Liver (tissue), 9 donors: ENCODE measurements around the gene ABL1. TPM values are rescaled to one million over a fixed set of nuclear protein-coding genes. Genes with fewer than 3 reads are reported as not detected.

ENCODE experiments used
- DNase-seq: peaks from one replicate; pipeline ENCODE4 v3.0.0-alpha.2; 2017; ENCODE audit warnings: low spot score
- H3K27ac ChIP-seq, 2 donors: one replicate each; pipeline ENCODE4 v1.7.0; 2013; ENCODE audit warnings: inconsistent platforms in 2 of 2, low read length in 2 of 2, control low read depth in 1 of 2, low read depth in 1 of 2, mild to moderate bottlenecking in 1 of 2
- H3K27me3 ChIP-seq, 4 donors: one replicate each; pipeline versions ENCODE4 v1.6.1 to v1.7.0; 2013; ENCODE audit warnings: low read length in 3 of 4, inconsistent platforms in 1 of 4, mild to moderate bottlenecking in 1 of 4, moderate library complexity in 1 of 4; ENCODE audit not compliant: control insufficient read depth in 4 of 4, insufficient read depth in 4 of 4
- H3K36me3 ChIP-seq, 4 donors: one replicate each; pipeline versions ENCODE4 v1.6.1 to v1.7.0; 2013; ENCODE audit warnings: low read length in 3 of 4, mild to moderate bottlenecking in 3 of 4, low read depth in 1 of 4, moderate library complexity in 1 of 4; ENCODE audit not compliant: control insufficient read depth in 4 of 4, insufficient read depth in 3 of 4
- H3K4me1 ChIP-seq, 4 donors: one replicate each; pipeline versions ENCODE4 v1.6.1 to v1.7.0; 2013; ENCODE audit warnings: low read length in 3 of 4, mild to moderate bottlenecking in 3 of 4, moderate library complexity in 1 of 4; ENCODE audit not compliant: control insufficient read depth in 4 of 4, insufficient read depth in 4 of 4
- H3K4me3 ChIP-seq, 3 donors: one replicate each; pipeline versions ENCODE4 v1.6.1 to v1.7.0; 2013; ENCODE audit warnings: low read length in 3 of 3, control low read depth in 1 of 3, low read depth in 1 of 3, mild to moderate bottlenecking in 1 of 3
- H3K9ac ChIP-seq, 2 donors: one replicate each; pipeline ENCODE4 v1.7.0; 2013; ENCODE audit warnings: low read length in 2 of 2, mild to moderate bottlenecking in 2 of 2, moderate library complexity in 2 of 2, control low read depth in 1 of 2, low read depth in 1 of 2
- H3K9me3 ChIP-seq, 4 donors: one replicate each; pipeline versions ENCODE4 v1.6.1 to v1.7.0; 2013; ENCODE audit warnings: low read length in 3 of 4; ENCODE audit not compliant: control insufficient read depth in 4 of 4
- EGR1 ChIP-seq, 2 donors: IDR thresholded peaks; 2 replicates each; pipeline ENCODE4 v1.6.1; 2016 to 2018; ENCODE audit warnings: antibody characterized with exemption in 2 of 2, low read depth in 2 of 2
- JUND ChIP-seq, 2 donors: IDR thresholded peaks; 2 replicates each; pipeline ENCODE4 v1.6.1; 2016; ENCODE audit warnings: antibody characterized with exemption in 2 of 2
- NR2F2 ChIP-seq: IDR thresholded peaks from 2 replicates; pipeline ENCODE4 v1.6.1; 2016; ENCODE audit warnings: antibody characterized with exemption
- RXRA ChIP-seq, 2 donors: IDR thresholded peaks; 2 replicates each; pipeline ENCODE4 v1.6.1; 2017 to 2018; ENCODE audit warnings: antibody characterized with exemption in 2 of 2, mild to moderate bottlenecking in 1 of 2
- SP1 ChIP-seq: IDR thresholded peaks from 2 replicates; pipeline ENCODE4 v1.6.1; 2018; ENCODE audit warnings: antibody characterized with exemption, mild to moderate bottlenecking
- TAF1 ChIP-seq: conservative IDR thresholded peaks from 2 replicates; pipeline ENCODE4 v1.6.1; 2016; ENCODE audit warnings: antibody characterized with exemption, mild to moderate bottlenecking
- WGBS: extraction: QIAGEN DNeasy Blood & Tissue Kit; methylation state at CpG from one replicate; pipeline ENCODE4 v1.1.7; 2013; 5-methylcytosine and 5-hydroxymethylcytosine counted together
- polyA plus RNA-seq, 2 donors: library from polyadenylated mRNA; stranded (reverse) in 1 of 2; unstranded in 1 of 2; fragments of 200-250 nt in 1 of 2; fragments of >200 nt in 1 of 2; fragmentation: Nextera tagmentation in 1 of 2; extraction: Ambion mirVana in 1 of 2; gene quantifications; one replicate each; pipeline versions ENCODE4 v1.2.1 to v1.2.3, GENCODE V29; 2013 to 2015
- total RNA-seq, 2 donors: library from RNA; depleted of rRNA; stranded (reverse); fragments of >200 nt; gene quantifications; one replicate each; pipeline ENCODE4 v1.2.3, GENCODE V29; 2014
- TF ChIP-seq, protein P1 (sequence below): IDR thresholded peaks from 2 replicates; pipeline ENCODE4 v1.6.1; 2016; ENCODE audit warnings: antibody characterized with exemption, mild to moderate bottlenecking
- TF ChIP-seq, protein P2 (sequence below): IDR thresholded peaks from 2 replicates; pipeline ENCODE4 v1.6.1; 2016; ENCODE audit warnings: antibody characterized with exemption
- TF ChIP-seq, protein P3 (sequence below): IDR thresholded peaks from 2 replicates; pipeline ENCODE4 v1.6.1; 2016; ENCODE audit warnings: antibody characterized with exemption
- TF ChIP-seq, protein P4 (sequence below): fragments of 150-350 bp; IDR thresholded peaks from 2 replicates; pipeline ENCODE4 v1.5.1; 2017; ENCODE audit warnings: improper control_type of control experiment, low read depth, low read length; ENCODE audit not compliant: missing input control
- donor health status: healthy.
- donor health status: healthy.
- donor health status: healthy.
- donor health status: healthy.
- donor health status: healthy.

ABL1 gene
- total and polyA plus RNA-seq, 4 donors, result 4.2 to 14.2 (median 10.9) TPM

DNA sequence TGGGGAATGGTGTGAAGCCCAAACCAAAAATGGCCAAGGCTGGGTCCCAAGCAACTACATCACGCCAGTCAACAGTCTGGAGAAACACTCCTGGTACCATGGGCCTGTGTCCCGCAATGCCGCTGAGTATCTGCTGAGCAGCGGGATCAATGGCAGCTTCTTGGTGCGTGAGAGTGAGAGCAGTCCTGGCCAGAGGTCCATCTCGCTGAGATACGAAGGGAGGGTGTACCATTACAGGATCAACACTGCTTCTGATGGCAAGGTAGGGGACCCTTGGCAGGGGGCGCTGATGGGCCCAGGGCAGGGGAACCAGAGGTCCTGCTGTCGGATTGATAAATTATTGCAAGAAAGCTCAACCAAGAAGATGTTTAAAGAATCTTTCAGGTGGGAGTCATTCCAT lies 19.8 kb downstream of the ABL1 start:
- no peak for DNase-seq
- TF ChIP-seq, protein P1, sequence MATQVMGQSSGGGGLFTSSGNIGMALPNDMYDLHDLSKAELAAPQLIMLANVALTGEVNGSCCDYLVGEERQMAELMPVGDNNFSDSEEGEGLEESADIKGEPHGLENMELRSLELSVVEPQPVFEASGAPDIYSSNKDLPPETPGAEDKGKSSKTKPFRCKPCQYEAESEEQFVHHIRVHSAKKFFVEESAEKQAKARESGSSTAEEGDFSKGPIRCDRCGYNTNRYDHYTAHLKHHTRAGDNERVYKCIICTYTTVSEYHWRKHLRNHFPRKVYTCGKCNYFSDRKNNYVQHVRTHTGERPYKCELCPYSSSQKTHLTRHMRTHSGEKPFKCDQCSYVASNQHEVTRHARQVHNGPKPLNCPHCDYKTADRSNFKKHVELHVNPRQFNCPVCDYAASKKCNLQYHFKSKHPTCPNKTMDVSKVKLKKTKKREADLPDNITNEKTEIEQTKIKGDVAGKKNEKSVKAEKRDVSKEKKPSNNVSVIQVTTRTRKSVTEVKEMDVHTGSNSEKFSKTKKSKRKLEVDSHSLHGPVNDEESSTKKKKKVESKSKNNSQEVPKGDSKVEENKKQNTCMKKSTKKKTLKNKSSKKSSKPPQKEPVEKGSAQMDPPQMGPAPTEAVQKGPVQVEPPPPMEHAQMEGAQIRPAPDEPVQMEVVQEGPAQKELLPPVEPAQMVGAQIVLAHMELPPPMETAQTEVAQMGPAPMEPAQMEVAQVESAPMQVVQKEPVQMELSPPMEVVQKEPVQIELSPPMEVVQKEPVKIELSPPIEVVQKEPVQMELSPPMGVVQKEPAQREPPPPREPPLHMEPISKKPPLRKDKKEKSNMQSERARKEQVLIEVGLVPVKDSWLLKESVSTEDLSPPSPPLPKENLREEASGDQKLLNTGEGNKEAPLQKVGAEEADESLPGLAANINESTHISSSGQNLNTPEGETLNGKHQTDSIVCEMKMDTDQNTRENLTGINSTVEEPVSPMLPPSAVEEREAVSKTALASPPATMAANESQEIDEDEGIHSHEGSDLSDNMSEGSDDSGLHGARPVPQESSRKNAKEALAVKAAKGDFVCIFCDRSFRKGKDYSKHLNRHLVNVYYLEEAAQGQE, result no peak
- TF ChIP-seq, protein P2, sequence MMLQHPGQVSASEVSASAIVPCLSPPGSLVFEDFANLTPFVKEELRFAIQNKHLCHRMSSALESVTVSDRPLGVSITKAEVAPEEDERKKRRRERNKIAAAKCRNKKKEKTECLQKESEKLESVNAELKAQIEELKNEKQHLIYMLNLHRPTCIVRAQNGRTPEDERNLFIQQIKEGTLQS, result no peak
- TF ChIP-seq NR2F2 (no peak), JUND (IDR thresholded peaks at IDR 0.05) (no peak), SP1 (no peak)
- TF ChIP-seq, protein P3, sequence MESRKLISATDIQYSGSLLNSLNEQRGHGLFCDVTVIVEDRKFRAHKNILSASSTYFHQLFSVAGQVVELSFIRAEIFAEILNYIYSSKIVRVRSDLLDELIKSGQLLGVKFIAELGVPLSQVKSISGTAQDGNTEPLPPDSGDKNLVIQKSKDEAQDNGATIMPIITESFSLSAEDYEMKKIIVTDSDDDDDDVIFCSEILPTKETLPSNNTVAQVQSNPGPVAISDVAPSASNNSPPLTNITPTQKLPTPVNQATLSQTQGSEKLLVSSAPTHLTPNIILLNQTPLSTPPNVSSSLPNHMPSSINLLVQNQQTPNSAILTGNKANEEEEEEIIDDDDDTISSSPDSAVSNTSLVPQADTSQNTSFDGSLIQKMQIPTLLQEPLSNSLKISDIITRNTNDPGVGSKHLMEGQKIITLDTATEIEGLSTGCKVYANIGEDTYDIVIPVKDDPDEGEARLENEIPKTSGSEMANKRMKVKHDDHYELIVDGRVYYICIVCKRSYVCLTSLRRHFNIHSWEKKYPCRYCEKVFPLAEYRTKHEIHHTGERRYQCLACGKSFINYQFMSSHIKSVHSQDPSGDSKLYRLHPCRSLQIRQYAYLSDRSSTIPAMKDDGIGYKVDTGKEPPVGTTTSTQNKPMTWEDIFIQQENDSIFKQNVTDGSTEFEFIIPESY, result no peak
- Histone ChIP-seq H3K27me3 (no peaks in the 10 kb centered on the region), H3K9ac (no peak overlapping the region), H3K36me3 (peaks cover 3 to 19% (median 12%) of the 10 kb centered on the region in 4 donors), H3K27ac (no peak overlapping the region), H3K4me1 (no peaks in the 10 kb centered on the region), H3K4me3 (no peak overlapping the region), H3K9me3 (no peaks in the 10 kb centered on the region)
- WGBS, result 97% methylated on average over 9 of the region's 9 CpGs

DNA sequence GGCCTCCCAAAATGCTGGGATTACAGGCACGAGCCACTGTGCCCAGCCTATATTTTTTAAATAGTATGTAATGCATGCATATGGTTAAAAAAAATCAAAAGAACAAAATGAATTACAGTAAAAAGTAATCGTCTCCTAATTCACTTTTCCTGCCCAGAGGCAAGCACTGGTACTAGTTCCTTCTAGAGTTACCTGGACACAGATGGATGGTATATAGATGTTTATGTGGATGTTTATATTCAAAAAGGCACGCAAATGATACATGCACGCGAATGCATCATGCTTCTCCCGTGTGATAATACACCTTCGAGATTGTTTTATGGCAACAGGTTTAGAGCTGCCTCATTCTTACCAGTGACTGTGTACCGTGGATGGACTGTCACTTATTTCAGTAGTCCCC lies 21.4 kb downstream of the ABL1 start:
- Histone ChIP-seq H3K4me3 (no peak overlapping the region), H3K27me3 (no peaks in the 10 kb centered on the region), H3K9ac (no peak overlapping the region), H3K27ac (no peak overlapping the region), H3K36me3 (peaks cover 3 to 19% (median 15%) of the 10 kb centered on the region in 4 donors), H3K9me3 (no peaks in the 10 kb centered on the region), H3K4me1 (no peaks in the 10 kb centered on the region)
- TF ChIP-seq, protein P2, result no peak
- no peak for DNase-seq
- 88% methylated on average over 8 of the region's 8 CpGs for WGBS

DNA sequence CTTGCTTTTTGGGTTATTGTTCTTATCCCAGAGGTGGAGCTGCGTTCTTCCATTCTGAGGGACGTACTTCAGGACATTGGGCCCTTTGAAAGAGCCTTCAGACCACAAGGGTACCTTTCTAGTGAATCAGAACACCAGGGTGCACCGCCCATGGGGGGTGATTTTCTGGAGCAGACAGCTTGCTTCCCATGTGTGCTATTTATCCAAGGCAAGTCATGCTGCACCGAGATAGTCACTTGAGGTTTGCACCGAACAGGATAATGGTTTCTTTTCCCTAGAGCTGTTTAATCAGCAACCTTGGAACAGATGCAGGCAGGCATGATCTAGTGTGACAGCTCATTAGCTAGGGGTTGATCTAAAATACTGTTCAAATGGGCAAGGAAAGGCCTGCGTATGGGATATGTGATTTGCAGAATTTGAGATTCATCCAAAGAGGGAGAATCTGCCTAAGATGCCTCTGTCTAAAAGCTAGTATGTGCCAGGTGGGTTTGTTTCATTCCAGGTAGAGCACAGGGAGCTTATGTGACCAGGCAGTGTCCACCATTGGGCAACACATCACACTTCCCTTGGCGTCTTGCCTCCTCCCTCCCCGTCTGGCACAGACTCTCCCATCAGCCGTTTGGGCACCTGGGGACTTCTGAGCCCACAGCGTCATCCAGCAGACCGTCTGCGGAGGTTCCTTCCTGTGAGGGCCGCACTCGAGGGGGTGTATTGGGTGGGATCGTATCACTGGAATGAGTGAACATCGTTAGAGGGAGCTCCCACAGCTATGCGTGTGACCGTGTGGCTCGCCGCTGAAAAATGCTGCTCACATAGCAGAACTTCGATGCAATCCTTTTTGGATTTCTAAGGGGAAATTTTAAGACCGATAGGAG lies 23.0 kb downstream of the ABL1 start:
- Histone ChIP-seq H3K9me3 (no peaks in the 10 kb centered on the region), H3K27me3 (no peaks in the 10 kb centered on the region), H3K4me3 (no peak overlapping the region), H3K4me1 (no peaks in the 10 kb centered on the region), H3K27ac (no peak overlapping the region), H3K9ac (no peak overlapping the region), H3K36me3 (peaks cover 4 to 19% (median 16%) of the 10 kb centered on the region in 4 donors)
- no peak for DNase-seq
- TF ChIP-seq, protein P3, result no peak
- no peak for TF ChIP-seq EGR1 (IDR thresholded peaks at IDR 0.05; ENCODE audit: low read depth in 2 of 2)
- TF ChIP-seq, protein P2, result no peak
- no peak for TF ChIP-seq TAF1
- TF ChIP-seq, protein P4, sequence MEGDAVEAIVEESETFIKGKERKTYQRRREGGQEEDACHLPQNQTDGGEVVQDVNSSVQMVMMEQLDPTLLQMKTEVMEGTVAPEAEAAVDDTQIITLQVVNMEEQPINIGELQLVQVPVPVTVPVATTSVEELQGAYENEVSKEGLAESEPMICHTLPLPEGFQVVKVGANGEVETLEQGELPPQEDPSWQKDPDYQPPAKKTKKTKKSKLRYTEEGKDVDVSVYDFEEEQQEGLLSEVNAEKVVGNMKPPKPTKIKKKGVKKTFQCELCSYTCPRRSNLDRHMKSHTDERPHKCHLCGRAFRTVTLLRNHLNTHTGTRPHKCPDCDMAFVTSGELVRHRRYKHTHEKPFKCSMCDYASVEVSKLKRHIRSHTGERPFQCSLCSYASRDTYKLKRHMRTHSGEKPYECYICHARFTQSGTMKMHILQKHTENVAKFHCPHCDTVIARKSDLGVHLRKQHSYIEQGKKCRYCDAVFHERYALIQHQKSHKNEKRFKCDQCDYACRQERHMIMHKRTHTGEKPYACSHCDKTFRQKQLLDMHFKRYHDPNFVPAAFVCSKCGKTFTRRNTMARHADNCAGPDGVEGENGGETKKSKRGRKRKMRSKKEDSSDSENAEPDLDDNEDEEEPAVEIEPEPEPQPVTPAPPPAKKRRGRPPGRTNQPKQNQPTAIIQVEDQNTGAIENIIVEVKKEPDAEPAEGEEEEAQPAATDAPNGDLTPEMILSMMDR, result no peak
- no peak for TF ChIP-seq JUND (IDR thresholded peaks at IDR 0.05)
- no peak for TF ChIP-seq RXRA (IDR thresholded peaks at IDR 0.05)
- no peak for TF ChIP-seq NR2F2
- 79% methylated on average over 22 of the region's 22 CpGs for WGBS
